Heart right ventricle (tissue), 16 donors: ENCODE measurements around the gene SMARCA5. TPM values are rescaled to one million over a fixed set of nuclear protein-coding genes. Genes with fewer than 3 reads are reported as not detected.
A peak's percentile ranks its signal among the peaks of the same experiment; 100 is the strongest.

Experiments
- ATAC-seq, 8 donors: fragments of 200-7000 bp; cut with Tn5 transposase; one replicate each; pipeline ENCODE4 v1.9.1; 2020; ENCODE audit warnings: mild to moderate bottlenecking in 8 of 8, moderate library complexity in 8 of 8, moderate number of reproducible peaks in 1 of 8
- DNase-seq, 2 donors: peaks; one replicate each; pipeline ENCODE4 v3.0.0-alpha.2; 2020
- H3K27ac ChIP-seq, 10 donors: fragments of 200-600 bp; sonication (generic) in 2 of 10; one replicate each; pipeline versions ENCODE4 v1.5.0 to v1.8.0; 2020 to 2022; ENCODE audit warnings: mild to moderate bottlenecking in 3 of 10
- H3K27me3 ChIP-seq, 7 donors: fragments of 200-600 bp; one replicate each; pipeline ENCODE4 v1.8.0; 2021 to 2022; ENCODE audit warnings: mild to moderate bottlenecking in 2 of 7
- H3K36me3 ChIP-seq, 9 donors: fragments of 200-600 bp; sonication (generic) in 1 of 9; one replicate each; pipeline versions ENCODE4 v1.5.0 to v1.8.0; 2020 to 2022; ENCODE audit warnings: mild to moderate bottlenecking in 2 of 9
- H3K4me1 ChIP-seq, 9 donors: fragments of 200-600 bp; sonication (generic) in 1 of 9; one replicate each; pipeline versions ENCODE4 v1.5.0 to v1.8.0; 2020 to 2022; ENCODE audit warnings: mild to moderate bottlenecking in 4 of 9
- H3K4me3 ChIP-seq, 10 donors: fragments of 200-600 bp; sonication (generic) in 2 of 10; one replicate each; pipeline versions ENCODE4 v1.5.0 to v1.8.0; 2020 to 2022; ENCODE audit warnings: mild to moderate bottlenecking in 7 of 10, moderate library complexity in 2 of 10
- H3K9me3 ChIP-seq, 11 donors: fragments of 200-600 bp in 10 of 11; sonication (generic) in 2 of 11; one replicate each; pipeline versions ENCODE4 v1.5.0 to v1.8.0; 2013 to 2022; ENCODE audit warnings: mild to moderate bottlenecking in 2 of 11, control low read depth in 1 of 11, moderate library complexity in 1 of 11
- CTCF ChIP-seq, 9 donors: fragments of 200-600 bp; sonication (generic) in 2 of 9; IDR thresholded peaks; one replicate each; pipeline versions ENCODE4 v1.5.0 to v1.8.0; 2021 to 2022; ENCODE audit warnings: antibody characterized with exemption in 9 of 9, mild to moderate bottlenecking in 5 of 9, moderate library complexity in 1 of 9
- WGBS, 2 donors: extraction: QIAGEN DNeasy Blood & Tissue Kit; methylation state at CpG; one replicate each; pipeline ENCODE4 v1.1.7; 2013; ENCODE audit warnings: inconsistent platforms in 1 of 2; 5-methylcytosine and 5-hydroxymethylcytosine counted together
- intact Hi-C, 10 donors: fragments of 100-400 bp; cut with DNase I; formaldehyde crosslinking; loops; one replicate each; pipeline versions ENCODE4 v1.11.1 to v1.14.2; 2022
- polyA plus RNA-seq, 2 donors: library from polyadenylated mRNA; stranded (reverse); fragments of 200-250 nt; gene quantifications; one replicate each; pipeline ENCODE4 v1.2.3, GENCODE V29; 2013
- total RNA-seq, 10 donors: library from RNA; stranded (reverse); fragmentation: NEBNext Ultra II Directional in 3 of 10; extraction: Animal tissue kit (Norgen Biotek cat#: 25700) in 3 of 10; gene quantifications; one replicate each; pipeline versions ENCODE4 v1.2.1 to v1.2.4, GENCODE V29; 2021 to 2023
- donor health status: Arrhythmogenic right ventricular cardiomyopathy.
- donor health status: ischemic (EF 13 %, LVEDD 7.1; RV severe dilation, severe dysfunction).
- donor health status: healthy with polysubstance abuse.
- donor health status: DM: no; HTN: yes; CAD: no.
- donor health status: DM: no; HTN: no; CAD: no.
- donor health status: ischemic (EF 25% LVEDD 6.9; RV normal size, moderate dysfunction).
- donor health status: ischemic (EF 25% LVEDD 5.7; RV mildly dilated, moderate dysfunction).
- donor health status: healthy.
- donor health status: DM: yes; HTN: yes; CAD: no.
- donor health status: Ischemic cardiomyopathy.
- donor health status: ischemic (EF 35%, LVEDD 5.7; RV mildly dilated, moderate dysfunction).
- donor health status: nonischemic (EF 11% LVEDD 7.7; RV severe dilation, severe dysfunction).
- donor health status: DM: yes; HTN: yes; CAD: no.
- donor health status: PGD.
- donor health status: ischemic (EF 29% LVEDD 5.4; RV normal size, mild dysfunction).
- donor health status: nonischemic (EF 23%, LVEDD 6.1; RV moderate dilation, normal function).

Gene SMARCA5
- total and polyA plus RNA-seq, 12 donors: 10.4 to 39.7 (median 32.5) TPM

DNA sequence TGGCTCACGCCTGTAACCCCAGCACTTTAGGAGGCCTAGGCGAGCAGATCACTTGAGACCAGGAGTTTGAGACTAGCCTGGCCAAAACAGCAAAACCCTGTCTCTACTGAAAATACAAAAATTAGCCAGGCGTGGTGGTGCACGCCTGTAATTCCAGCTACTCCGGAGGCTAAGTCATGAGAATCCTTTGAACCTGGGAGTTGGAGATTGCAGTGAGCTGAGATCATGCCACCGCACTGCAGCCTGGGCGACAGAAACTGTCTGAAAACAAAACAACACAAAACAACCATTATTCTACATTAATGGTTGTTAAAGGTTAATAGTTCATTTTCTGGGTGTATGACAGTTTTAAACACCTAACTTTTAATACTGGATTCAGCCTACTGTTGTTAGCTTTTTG is 1.6 kb upstream of the SMARCA5 start:
- no peak overlapping the region for H3K27ac ChIP-seq
- H3K27me3 ChIP-seq: no peaks in the 10 kb centered on the region
- no peak overlapping the region for H3K4me3 ChIP-seq
- ATAC-seq: no peak
- intact Hi-C loops: loop anchor here in 1 of 10 donors (5.0 kb wide), 1 partner anchor 175 kb away; the partner anchor contains the start of gene GAB1
- 95 to 96% methylated on average over 7 of the region's 7 CpGs for WGBS, 2 donors
- H3K4me1 ChIP-seq: peaks cover 0 to 30% (median 24%) of the 10 kb centered on the region in 9 donors
- peaks cover 0 to 2% (median 0%) of the 10 kb centered on the region in 9 donors for H3K36me3 ChIP-seq
- TF ChIP-seq CTCF (IDR thresholded peaks at IDR 0.05): no peak
- no peaks in the 10 kb centered on the region for H3K9me3 ChIP-seq
- no peak for DNase-seq

DNA sequence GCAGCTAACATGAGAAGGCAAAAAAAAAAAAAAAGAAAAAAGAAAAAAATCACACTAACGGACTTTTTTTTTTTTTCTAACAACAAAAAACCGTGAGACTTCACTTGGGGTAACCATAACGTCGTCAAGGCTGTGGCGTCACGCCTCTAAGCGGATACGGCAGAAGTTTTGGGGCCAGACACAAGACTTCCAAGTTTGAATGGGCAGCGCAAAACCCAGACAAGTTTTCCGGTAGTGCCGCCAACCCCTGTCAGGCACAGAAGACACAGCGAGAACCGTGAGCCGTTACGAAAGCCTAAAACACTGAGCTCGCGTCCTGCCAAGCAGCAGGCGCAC is 556 bp upstream of the SMARCA5 start:
- intact Hi-C loops: loop anchor here in 1 of 10 donors (5.0 kb wide), 1 partner anchor 176 kb away; the partner anchor contains the start of gene GAB1
- peak overlapping the region; percentile 64 to 94 (median 84) for H3K4me3 ChIP-seq

GRCh38 chr4:143514169-143514495 is 630 bp downstream of the SMARCA5 start:
- H3K27ac ChIP-seq: peak overlapping the region; percentile 90 to 98 (median 97)
- H3K9me3 ChIP-seq: no peaks in the 10 kb centered on the region
- H3K4me1 ChIP-seq: peaks cover 0 to 52% (median 41%) of the 10 kb centered on the region in 9 donors
- TF ChIP-seq CTCF (IDR thresholded peaks at IDR 0.05): no peak
- intact Hi-C loops: loop anchor here in 1 of 10 donors (5.0 kb wide), 1 partner anchor 177 kb away; the partner anchor contains the start of gene GAB1
- ATAC-seq (no peak), DNase-seq (no peak)
- 0% methylated on average over 13 of the region's 13 CpGs for WGBS, 2 donors
- H3K36me3 ChIP-seq: peaks cover 0 to 25% (median 14%) of the 10 kb centered on the region in 9 donors
- peak overlapping the region; percentile 64 to 94 (median 84) for H3K4me3 ChIP-seq
- no peaks in the 10 kb centered on the region for H3K27me3 ChIP-seq

More for the DNA sequence above, 556 bp upstream of the SMARCA5 start:
- ATAC-seq: peak in 6 of 8 donors; percentile 13 to 59 (median 35)
- no peaks in the 10 kb centered on the region for H3K9me3 ChIP-seq
- WGBS, 2 donors: 0% methylated on average over 18 of the region's 18 CpGs
- TF ChIP-seq CTCF (IDR thresholded peaks at IDR 0.05): no peak
- no peaks in the 10 kb centered on the region for H3K27me3 ChIP-seq
- H3K36me3 ChIP-seq: peaks cover 0 to 13% (median 8%) of the 10 kb centered on the region in 9 donors
- peaks cover 0 to 40% (median 32%) of the 10 kb centered on the region in 9 donors for H3K4me1 ChIP-seq
- no peak for DNase-seq
- H3K27ac ChIP-seq: peak overlapping the region; percentile 90 to 98 (median 97)

DNA sequence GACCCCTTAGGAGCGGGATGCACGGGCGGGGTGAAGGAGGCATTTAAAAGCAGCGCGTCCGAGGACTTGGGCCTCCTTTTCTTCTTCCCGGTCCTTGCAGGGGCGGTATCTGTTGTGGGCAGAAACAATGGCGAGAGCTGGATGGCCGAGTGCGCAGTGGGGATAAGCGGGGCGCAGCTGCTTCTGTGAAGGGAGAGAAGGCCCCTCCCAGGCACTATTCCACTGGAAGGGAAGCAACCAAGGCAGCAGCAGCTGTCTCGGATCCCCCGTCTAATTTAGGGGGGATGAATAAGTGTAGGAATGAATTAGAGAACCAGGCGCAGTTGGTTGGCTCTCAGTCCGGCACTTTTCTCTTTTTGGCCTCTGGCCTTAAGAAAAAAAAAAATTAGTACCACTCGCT is 995 bp downstream of the SMARCA5 start:
- peaks cover 0 to 28% (median 14%) of the 10 kb centered on the region in 9 donors for H3K36me3 ChIP-seq
- peak; percentile 37 to 57 for DNase-seq
- WGBS, 2 donors: 0 to 1% methylated on average over 18 of the region's 18 CpGs

More for the DNA sequence above, 995 bp downstream of the SMARCA5 start:
- Histone ChIP-seq H3K4me1 (peaks cover 0 to 55% (median 44%) of the 10 kb centered on the region in 9 donors), H3K27ac (peak overlapping the region; percentile 90 to 98 (median 97)), H3K9me3 (no peaks in the 10 kb centered on the region), H3K27me3 (no peaks in the 10 kb centered on the region), H3K4me3 (peak overlapping the region; percentile 64 to 94 (median 84))
- TF ChIP-seq CTCF (IDR thresholded peaks at IDR 0.05): no peak
- intact Hi-C loops: loop anchor here in 1 of 10 donors (5.0 kb wide), 1 partner anchor 177 kb away; the partner anchor contains the start of gene GAB1
- peak; percentile 12 to 53 (median 32) for ATAC-seq
